Activated B cell treated with CpG ODN at 0.5 μM for 24 hours (primary cell): ENCODE measurements around the gene SLC46A2. TPM values are rescaled to one million over a fixed set of nuclear protein-coding genes. Genes with fewer than 3 reads are reported as not detected.

Experiments
- ATAC-seq: fragments of 200-7000 bp; cut with Tn5 transposase; one replicate; pipeline ENCODE4 v1.10.0; 2021; ENCODE audit warnings: low read depth, mild to moderate bottlenecking, moderate library complexity
- CTCF ChIA-PET: fragments of 350-600 bp; sonication (Branson Sonifier 250); formaldehyde crosslinking; loops from one replicate; lab custom pipeline; 2021; ENCODE audit warnings: antibody characterized with exemption; lab: Charles Lee
- POLR2A ChIA-PET: fragments of 350-600 bp; sonication (Branson Sonifier 250); formaldehyde crosslinking; loops from one replicate; lab custom pipeline; 2021; ENCODE audit warnings: antibody characterized with exemption; lab: Charles Lee
- DNase-seq: peaks from one replicate; pipeline ENCODE4 v3.0.0; 2022
- H3K27ac Mint-ChIP-seq: one replicate; pipeline ENCODE4 v1.8.0; 2020; ENCODE audit warnings: mixed read lengths
- H3K27me3 Mint-ChIP-seq: one replicate; pipeline ENCODE4 v1.8.0; 2021; ENCODE audit warnings: mixed read lengths
- H3K36me3 Mint-ChIP-seq: one replicate; pipeline ENCODE4 v1.8.0; 2021; ENCODE audit warnings: low read depth, mixed read lengths
- H3K4me1 Mint-ChIP-seq: one replicate; pipeline ENCODE4 v1.8.0; 2021; ENCODE audit warnings: mixed read lengths
- H3K4me3 Mint-ChIP-seq: one replicate; pipeline ENCODE4 v1.8.0; 2020; ENCODE audit warnings: mild to moderate bottlenecking, mixed read lengths
- H3K9me3 Mint-ChIP-seq: one replicate; pipeline ENCODE4 v1.8.0; 2020; ENCODE audit warnings: mixed read lengths
- CTCF ChIP-seq: fragments of 200-600 bp; IDR thresholded peaks from one replicate; pipeline ENCODE4 v1.8.0; 2022; ENCODE audit warnings: antibody characterized with exemption, mild to moderate bottlenecking
- intact Hi-C: fragments of 100-400 bp; cut with micrococcal nuclease; formaldehyde crosslinking; loops from one replicate; pipeline ENCODE4 v1.15.1; 2024
- total RNA-seq: library from RNA; stranded (reverse); gene quantifications from 2 replicates; pipeline ENCODE4 v1.2.3, GENCODE V29; 2022

Gene SLC46A2
- not detected in 2 replicates for total RNA-seq

- ChIA-PET CTCF (no interaction called here), POLR2A (no interaction called here)
- DNase-seq, result no peak
- Mint-ChIP-seq H3K27me3 (peaks cover 25% of the 10 kb centered on the region), H3K27ac (no peak within 1 kb of the TSS), H3K9me3 (no peaks in the 10 kb centered on the region), H3K36me3 (no peaks in the 10 kb centered on the region), H3K4me1 (peaks cover 8% of the 10 kb centered on the region), H3K4me3 (no peak within 1 kb of the TSS)
- TF ChIP-seq CTCF, result no peak
- intact Hi-C loops, result no loop called here
- ATAC-seq, result no peak
Observed at GRCh38 chr9:112890106-112891081, at the start of gene SLC46A2. TSS of gene SLC46A2 (minus strand) at chr9:112890876. CDS start at chr9:112890681, 195 bp downstream.

GRCh38 chr9:112939418-112939817 lies 48.7 kb upstream of the SLC46A2 start:
- Mint-ChIP-seq H3K27me3 (peaks cover 20% of the 10 kb centered on the region), H3K36me3 (no peaks in the 10 kb centered on the region), H3K27ac (no peak overlapping the region), H3K4me3 (no peak overlapping the region), H3K9me3 (no peaks in the 10 kb centered on the region), H3K4me1 (no peaks in the 10 kb centered on the region)
- ChIA-PET POLR2A (no interaction called here), CTCF (no interaction called here)
- DNase-seq, result no peak
- intact Hi-C loops, result no loop called here
- ATAC-seq, result no peak
- no peak for TF ChIP-seq CTCF

GRCh38 chr9:112933696-112934095 lies 43.0 kb upstream of the SLC46A2 start:
- no peaks in the 10 kb centered on the region for H3K9me3 Mint-ChIP-seq
- DNase-seq (no peak), ATAC-seq (no peak)
- no peak for TF ChIP-seq CTCF
- no peak overlapping the region for H3K4me3 Mint-ChIP-seq
- H3K27me3 Mint-ChIP-seq, result peaks cover 38% of the 10 kb centered on the region
- ChIA-PET POLR2A (no interaction called here), CTCF (no interaction called here)
- H3K36me3 Mint-ChIP-seq, result no peaks in the 10 kb centered on the region
- intact Hi-C loops, result no loop called here
- no peaks in the 10 kb centered on the region for H3K4me1 Mint-ChIP-seq
- no peak overlapping the region for H3K27ac Mint-ChIP-seq

GRCh38 chr9:112925058-112925641 lies 34.5 kb upstream of the SLC46A2 start:
- no peaks in the 10 kb centered on the region for H3K36me3 Mint-ChIP-seq
- H3K4me1 Mint-ChIP-seq, result peaks cover 2% of the 10 kb centered on the region
- no peak overlapping the region for H3K27ac Mint-ChIP-seq
- intact Hi-C loops, result loop anchor here (5.0 kb wide), 1 partner anchor 732 kb away; no protein-coding TSS in a partner anchor
- H3K27me3 Mint-ChIP-seq, result peaks cover 26% of the 10 kb centered on the region
- H3K4me3 Mint-ChIP-seq, result no peak overlapping the region
- ATAC-seq, result no peak
- TF ChIP-seq CTCF, result no peak
- ChIA-PET POLR2A (no interaction called here), CTCF (no interaction called here)
- no peak for DNase-seq
- no peaks in the 10 kb centered on the region for H3K9me3 Mint-ChIP-seq

GRCh38 chr9:112921549-112921948 lies 30.9 kb upstream of the SLC46A2 start:
- no peak overlapping the region for H3K4me3 Mint-ChIP-seq
- H3K27ac Mint-ChIP-seq, result no peak overlapping the region
- DNase-seq (no peak), ATAC-seq (no peak)
- H3K4me1 Mint-ChIP-seq, result peaks cover 2% of the 10 kb centered on the region
- no peaks in the 10 kb centered on the region for H3K9me3 Mint-ChIP-seq
- H3K36me3 Mint-ChIP-seq, result no peaks in the 10 kb centered on the region
- no peak for TF ChIP-seq CTCF
- intact Hi-C loops, result no loop called here
- H3K27me3 Mint-ChIP-seq, result peaks cover 19% of the 10 kb centered on the region
- ChIA-PET CTCF (no interaction called here), POLR2A (no interaction called here)
